RWPE1 (cell line): Measurements from ENCODE around the gene AGRN.

Experiments
- CTCF ChIA-PET: fragments of 350-600 bp; sonication (Branson Sonifier 250); formaldehyde crosslinking; extraction: SDS; loops from one replicate; lab custom pipeline; 2021; lab: Yijun Ruan, JAX
- POLR2A ChIA-PET: fragments of 400-600 bp; formaldehyde crosslinking; extraction: SDS; loops from one replicate; lab custom pipeline; 2020; ENCODE audit warnings: antibody characterized with exemption; ENCODE audit not compliant: low non-redundant PET; lab: Yijun Ruan, JAX
- DNase-seq: peaks from one replicate; pipeline ENCODE4 v3.0.0; 2012; ENCODE audit warnings: low spot score
- H3K27ac ChIP-seq: fragments of 450-650 bp; 2 replicates; pipeline ENCODE4 v1.5.1; 2017
- TF ChIP-seq, protein P1 (sequence below): fragments of 450-650 bp; conservative IDR thresholded peaks from 2 replicates; pipeline ENCODE4 v1.5.1; 2017; ENCODE audit warnings: low read depth, mild to moderate bottlenecking

AGRN gene

DNA sequence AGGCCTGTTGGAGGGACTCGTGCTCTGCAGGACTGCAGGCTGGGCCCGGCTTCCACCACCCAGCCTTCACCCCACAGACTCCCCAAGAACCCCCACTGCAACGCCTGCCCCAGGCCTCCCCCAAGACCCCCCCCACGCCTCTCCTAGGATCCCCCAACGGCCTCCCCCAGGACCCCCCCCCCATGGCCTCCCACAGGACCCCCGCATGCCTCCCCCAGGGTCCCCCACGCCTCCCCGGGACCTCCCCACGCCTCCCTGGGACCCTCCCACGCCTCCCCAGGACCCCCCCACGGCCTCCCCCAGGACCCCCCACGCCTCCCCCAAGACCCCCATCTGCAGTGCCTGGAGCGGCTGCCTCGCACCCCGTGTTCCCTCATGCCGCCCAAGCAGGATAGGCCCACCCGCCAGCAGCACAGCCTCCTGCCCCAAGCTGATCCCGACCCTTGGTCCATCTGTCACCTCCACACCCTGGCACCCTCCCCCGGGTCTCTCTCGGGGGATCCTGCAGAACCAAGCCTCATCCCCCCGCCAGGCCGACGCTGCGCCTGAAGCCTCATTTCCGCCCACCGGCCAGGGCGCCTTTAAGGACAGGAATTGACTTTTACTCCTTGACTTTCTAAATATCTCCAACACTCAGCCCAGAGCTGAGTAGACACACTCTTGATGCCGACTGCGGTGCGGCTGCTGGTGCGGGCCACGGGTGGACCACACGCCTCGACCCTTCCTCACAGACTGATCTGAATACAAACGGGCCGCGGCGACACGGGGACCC is 68.3 kb downstream of the AGRN start:
- DNase-seq: no peak
- ChIA-PET POLR2A (no interaction called here), CTCF (no interaction called here)
- H3K27ac ChIP-seq: no peak overlapping the region
- TF ChIP-seq, protein P1, sequence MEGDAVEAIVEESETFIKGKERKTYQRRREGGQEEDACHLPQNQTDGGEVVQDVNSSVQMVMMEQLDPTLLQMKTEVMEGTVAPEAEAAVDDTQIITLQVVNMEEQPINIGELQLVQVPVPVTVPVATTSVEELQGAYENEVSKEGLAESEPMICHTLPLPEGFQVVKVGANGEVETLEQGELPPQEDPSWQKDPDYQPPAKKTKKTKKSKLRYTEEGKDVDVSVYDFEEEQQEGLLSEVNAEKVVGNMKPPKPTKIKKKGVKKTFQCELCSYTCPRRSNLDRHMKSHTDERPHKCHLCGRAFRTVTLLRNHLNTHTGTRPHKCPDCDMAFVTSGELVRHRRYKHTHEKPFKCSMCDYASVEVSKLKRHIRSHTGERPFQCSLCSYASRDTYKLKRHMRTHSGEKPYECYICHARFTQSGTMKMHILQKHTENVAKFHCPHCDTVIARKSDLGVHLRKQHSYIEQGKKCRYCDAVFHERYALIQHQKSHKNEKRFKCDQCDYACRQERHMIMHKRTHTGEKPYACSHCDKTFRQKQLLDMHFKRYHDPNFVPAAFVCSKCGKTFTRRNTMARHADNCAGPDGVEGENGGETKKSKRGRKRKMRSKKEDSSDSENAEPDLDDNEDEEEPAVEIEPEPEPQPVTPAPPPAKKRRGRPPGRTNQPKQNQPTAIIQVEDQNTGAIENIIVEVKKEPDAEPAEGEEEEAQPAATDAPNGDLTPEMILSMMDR: no peak

DNA sequence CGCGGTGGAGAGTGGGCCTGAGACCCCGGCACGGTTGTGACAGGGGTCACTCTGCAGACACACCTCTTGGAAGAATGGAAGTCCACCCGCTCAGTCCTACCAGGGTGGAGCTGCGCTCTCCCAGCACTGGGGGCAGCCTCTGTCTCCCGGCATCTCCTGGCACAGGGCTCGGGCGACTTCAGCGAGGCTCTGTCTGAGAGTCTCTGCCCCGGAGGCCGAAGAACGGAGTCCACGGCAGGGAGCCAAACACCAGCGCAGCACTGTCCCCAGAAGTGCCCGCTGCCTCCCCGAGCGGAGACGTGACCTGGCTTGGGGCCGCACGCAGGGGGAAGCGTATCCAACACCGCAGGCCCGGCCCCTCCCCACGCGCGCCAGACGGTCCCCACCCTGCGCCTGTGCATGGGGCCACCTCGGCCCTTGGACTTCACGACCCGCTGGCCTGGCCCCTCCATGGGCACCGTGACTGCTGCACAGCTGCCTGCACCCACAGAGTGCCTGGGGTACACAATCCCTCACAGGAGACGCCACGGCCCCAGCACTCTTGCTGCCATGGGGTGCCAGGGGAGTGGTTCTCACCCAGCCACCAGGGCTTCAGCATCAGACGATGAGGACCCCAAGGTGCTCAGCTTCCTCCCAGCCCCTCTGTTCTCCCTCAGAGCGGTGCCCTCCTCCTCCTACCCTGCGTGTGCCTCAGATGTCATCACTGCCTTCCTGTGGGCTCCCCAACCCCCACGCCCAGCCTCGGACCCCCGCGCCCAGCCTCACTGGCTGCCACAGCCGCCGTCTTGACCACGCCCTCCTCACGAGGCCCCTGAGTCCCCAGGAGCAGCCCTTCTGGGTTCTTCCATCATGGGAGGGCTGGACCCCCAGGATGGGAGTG is 69.1 kb downstream of the AGRN start:
- no peak overlapping the region for H3K27ac ChIP-seq
- TF ChIP-seq, protein P1: no peak
- ChIA-PET CTCF (interaction anchor here (0.6 to 1.4 kb wide), 2 partner anchors 108 to 203 kb away, joined by 3 read pairs; no protein-coding TSS in a partner anchor), POLR2A (no interaction called here)
- no peak for DNase-seq

DNA sequence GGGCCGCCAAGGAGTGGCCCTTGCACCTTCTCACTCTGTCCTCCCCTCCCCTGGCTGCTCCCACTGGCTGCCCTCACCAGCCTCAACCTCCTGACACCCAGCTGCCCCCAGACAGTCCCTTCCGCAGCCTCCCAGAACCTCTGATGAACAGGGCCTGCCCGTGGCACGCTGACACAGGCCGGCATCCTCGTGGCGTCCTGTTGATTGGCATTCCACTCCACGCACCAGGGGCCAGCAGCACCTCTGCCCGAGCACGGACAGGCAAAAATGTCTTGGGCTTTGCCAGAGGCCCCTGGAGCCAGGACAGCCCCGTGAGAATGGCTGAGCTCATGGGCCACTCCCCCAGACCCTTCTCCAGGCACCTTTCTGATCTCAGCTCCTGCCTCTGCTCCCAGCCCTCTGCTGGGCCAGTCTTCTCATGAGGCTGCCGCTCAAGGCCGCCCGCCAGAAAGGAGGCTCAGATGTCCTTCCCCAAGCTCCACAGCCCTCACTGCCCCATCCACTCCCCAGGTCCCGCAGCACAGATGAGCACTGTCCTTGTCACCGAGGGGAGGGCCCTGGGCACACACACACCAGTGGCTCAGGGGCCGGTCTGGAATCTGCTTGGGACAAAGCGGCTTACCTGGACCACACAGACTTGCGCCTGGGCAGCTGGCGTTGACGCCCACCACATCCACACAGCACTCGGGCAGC is 70.0 kb downstream of the AGRN start:
- DNase-seq: no peak
- H3K27ac ChIP-seq: peak overlapping the region; percentile 9; the same call in 1 of the 2 replicates
- POLR2A ChIA-PET: no interaction called here
- TF ChIP-seq, protein P1: no peak
- CTCF ChIA-PET: interaction anchor here (0.6 to 1.4 kb wide), 2 partner anchors 108 to 202 kb away, joined by 3 read pairs; no protein-coding TSS in a partner anchor

DNA sequence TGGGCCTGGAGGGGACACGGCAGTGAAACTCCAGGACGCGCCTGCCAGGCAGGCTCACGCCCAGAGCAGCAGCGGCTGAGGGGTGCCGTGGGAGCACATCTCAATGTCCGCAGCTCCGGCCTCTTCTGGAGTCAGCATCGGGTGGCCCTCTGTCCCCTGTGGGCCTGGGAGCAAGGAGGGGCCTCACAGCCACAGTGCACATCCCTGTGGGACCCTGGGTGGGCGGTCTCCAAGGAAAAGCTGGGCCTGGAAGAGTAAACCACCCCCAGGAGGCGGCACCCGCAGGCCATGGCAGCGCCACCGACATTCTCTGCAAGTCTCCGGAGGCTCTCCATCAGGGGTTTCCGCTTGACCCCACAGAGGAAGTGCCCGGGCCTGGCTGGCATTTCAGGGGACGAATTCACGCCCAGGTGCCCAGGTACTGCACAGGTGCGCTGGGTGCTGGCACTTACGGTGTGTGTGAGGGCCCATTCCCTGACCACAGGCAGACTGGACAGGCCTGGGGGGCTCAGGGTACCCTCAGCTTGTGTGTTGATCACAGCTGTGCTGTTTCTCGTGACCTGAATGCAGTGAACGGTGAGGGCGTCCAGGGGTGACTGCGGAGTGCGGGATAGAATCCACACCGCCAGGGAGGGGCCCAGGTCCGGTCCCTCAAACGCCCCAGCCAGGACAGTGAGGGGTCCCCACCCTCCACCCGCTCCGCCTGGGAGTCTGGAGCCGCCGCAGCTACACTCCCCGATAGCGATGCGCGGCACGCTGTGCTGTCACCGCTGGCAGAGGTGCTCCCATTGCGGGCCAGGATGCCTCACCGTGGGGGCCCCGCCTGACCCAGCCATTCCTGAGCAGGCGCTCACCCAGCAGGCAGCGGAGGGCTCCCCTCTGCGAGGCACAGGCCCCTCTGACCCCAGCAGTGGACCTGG is 70.8 kb downstream of the AGRN start:
- TF ChIP-seq, protein P1: no peak
- no peak for DNase-seq
- H3K27ac ChIP-seq: peak overlapping the region; percentile 9; the same call in 1 of the 2 replicates
- ChIA-PET CTCF (interaction anchor here (1.4 kb wide), 1 partner anchor 201 kb away, joined by 3 read pairs; no protein-coding TSS in a partner anchor), POLR2A (no interaction called here)

DNA sequence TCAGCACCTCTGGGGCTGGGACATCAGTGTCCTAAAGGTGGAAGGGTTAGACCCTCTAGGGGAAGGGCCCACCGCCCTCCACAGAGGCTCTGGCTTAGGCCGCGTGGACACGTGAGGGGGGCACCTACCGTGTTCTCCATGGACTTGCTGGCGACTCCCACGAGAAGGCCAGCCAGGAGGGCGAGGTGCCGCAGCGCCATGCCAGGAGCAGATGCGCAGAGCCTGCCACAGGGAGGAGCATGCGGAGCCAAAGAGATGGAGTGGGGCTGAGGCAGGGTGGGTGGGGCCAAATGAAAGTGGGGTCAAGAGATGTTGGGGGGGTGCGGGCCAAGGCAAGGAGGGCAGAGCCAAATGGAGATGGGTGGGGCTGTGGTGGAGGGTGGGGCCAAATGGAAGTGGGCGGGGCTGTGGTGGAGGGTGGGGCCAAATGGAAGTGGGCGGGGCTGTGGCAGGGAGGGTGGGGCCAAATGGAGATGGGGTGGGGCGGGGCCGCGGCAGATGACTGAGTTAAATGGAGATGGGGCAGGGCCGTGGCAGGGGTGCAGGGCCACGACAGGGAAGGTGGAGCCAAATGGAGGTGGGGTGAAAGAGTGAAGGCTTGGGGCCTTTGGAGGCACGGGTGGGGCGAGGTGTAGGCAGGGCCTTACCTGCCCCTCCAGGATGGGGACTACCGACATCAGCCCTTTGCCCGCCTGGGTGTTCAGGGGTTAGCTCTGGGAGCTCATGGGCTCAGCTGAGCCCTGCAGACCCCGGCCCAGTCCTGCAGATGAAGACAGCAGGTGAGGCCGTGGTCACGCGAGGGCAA is 71.6 kb downstream of the AGRN start:
- DNase-seq: peak; percentile 27
- POLR2A ChIA-PET: no interaction called here
- TF ChIP-seq, protein P1: no peak
- no peak overlapping the region for H3K27ac ChIP-seq
- CTCF ChIA-PET: interaction anchor here (0.9 to 1.2 kb wide), 2 partner anchors 9 to 31 kb away, joined by 3 read pairs; no protein-coding TSS in a partner anchor
